ENCODE data around the gene FBLN5.

DNA sequence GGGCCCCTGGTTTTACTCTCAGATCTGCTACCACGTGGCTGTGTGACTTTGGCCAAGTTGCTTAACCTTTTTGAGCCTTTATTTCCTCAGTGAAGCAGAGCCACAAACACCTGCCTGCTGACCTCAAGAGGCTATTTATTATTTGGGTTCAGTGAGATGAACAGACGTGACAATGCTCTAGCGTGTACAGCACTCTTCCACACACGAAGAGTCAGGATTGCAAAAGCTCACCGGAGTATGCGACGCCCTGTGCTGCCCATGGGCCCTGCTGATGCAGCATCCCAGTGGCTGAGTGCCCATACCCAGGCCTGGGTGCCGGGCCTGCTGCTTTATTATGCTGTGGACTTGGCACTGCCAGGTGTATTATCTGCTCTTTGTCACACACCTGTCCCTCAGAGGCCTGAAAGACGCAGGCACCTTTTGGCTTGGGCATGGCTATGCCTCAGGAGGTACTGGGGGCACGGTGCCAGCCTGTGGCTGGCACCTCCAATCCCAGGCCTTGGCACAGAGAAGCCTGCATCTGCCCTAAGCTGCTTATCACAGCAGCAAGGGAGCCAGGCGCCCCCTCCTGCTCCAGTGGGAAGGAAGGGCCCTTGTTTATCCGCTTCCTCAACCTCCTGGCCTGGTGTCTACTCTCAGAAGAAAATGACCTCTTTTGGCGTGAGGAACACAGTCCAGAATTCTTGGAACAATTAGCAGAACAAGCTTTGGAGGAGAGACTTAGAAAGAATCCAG lies 57.9 kb downstream of the FBLN5 start:
- no peak for TF ChIP-seq MAX (IDR thresholded peaks at IDR 0.05; ENCODE audit: insufficient read depth, insufficient read length)
- no peak for TF ChIP-seq CTCF (IDR thresholded peaks at IDR 0.05; ENCODE audit: extremely low read depth in 1 of 2, insufficient read depth in 1 of 2, low read depth in 1 of 2, low read length in 2 of 2)
- no peak for TF ChIP-seq EZH2 (IDR thresholded peaks at IDR 0.05; ENCODE audit: borderline replicate concordance, low read depth, low read length, severe bottlenecking)
- no peak for TF ChIP-seq POLR2A (IDR thresholded peaks at IDR 0.05; ENCODE audit: low read depth, low read length)
- TF ChIP-seq FOS (IDR thresholded peaks at IDR 0.05; ENCODE audit: borderline replicate concordance, insufficient read depth, low read length) = no peak
- no peak for TF ChIP-seq JUN (IDR thresholded peaks at IDR 0.05; ENCODE audit: borderline replicate concordance, insufficient read depth, insufficient read length, low read depth)
- no peak for TF ChIP-seq MYC (IDR thresholded peaks at IDR 0.05; ENCODE audit: low read depth, low read length)

Data from endothelial cell of umbilical vein (primary cell).